ENCODE data around the gene SPIRE1. TPM values are rescaled to one million over a fixed set of nuclear protein-coding genes. Genes with fewer than 3 reads are reported as not detected.

Gene SPIRE1
- polyA plus RNA-seq, 1 donor = 6.7 TPM

DNA sequence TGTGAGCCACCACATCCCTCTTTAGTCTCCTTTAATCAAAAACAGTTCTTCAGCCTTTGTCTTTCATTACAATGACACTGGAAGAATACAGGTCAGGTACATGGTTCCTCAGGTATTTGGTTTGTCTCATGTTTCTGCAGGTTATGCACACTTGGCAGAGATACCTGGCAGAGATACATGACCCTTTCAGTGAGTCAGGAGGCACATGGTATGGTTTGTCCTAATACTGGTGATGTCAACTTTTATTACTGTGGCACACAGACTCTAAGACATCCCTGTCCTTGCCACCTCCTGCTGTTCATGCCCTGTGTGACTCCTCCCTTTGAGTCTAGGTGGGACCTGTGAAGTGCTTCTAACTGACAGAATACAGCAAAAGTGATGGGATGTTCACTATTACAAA, 58.4 kb downstream of the SPIRE1 start:
- no peak for DNase-seq
- Histone ChIP-seq H3K36me3 (ENCODE audit: control insufficient read depth, insufficient read depth, low read length) (no peaks in the 10 kb centered on the region), H3K27me3 (ENCODE audit: control insufficient read depth, insufficient read depth, low read length) (no peaks in the 10 kb centered on the region), H3K4me1 (ENCODE audit: control insufficient read depth, insufficient read depth, low read length) (no peaks in the 10 kb centered on the region), H3K9me3 (ENCODE audit: control insufficient read depth, low read depth, low read length) (no peaks in the 10 kb centered on the region), H3K4me3 (ENCODE audit: low read length) (no peak overlapping the region), H3K27ac (ENCODE audit: low read length) (no peak overlapping the region)

DNA sequence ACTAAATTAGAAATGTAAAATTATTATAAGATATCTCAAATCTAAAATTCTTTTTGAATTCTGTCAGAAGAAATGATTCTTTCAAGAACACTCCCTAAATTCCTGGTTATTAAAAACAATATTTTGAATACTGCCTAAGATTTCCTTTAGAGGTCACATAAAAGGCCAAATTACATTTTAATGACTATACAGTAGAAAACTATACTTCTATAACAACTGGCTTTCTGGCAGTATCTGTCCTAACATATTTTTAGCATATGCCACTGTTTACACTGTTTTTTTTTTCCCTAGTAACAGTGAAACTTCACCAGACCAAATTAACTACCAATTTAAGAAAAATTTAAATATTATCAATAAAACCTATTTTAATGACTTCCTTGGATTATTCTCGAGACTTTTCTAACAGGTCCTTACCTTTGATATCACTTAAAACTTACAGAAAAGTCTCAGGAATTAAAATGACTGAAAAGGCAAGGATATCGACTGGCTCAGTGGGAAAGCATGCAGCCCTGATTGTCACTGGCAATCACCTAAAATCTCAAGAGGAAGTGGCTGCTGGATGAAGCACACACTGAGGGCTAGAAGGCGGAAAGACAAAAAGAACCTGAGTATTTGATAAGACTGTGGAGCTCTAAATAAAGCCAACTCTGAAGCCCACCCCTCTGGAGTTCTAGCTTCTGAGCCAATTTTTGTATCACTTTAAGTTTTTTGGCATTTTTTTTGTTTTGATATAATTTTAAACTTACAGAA, 59.6 kb downstream of the SPIRE1 start:
- WGBS (ENCODE audit: insufficient coverage, low lambda C conversion rate) = 65% methylated on average over 2 of the region's 3 CpGs
- Histone ChIP-seq H3K36me3 (ENCODE audit: control insufficient read depth, insufficient read depth, low read length) (no peaks in the 10 kb centered on the region), H3K27ac (ENCODE audit: low read length) (no peak overlapping the region), H3K9me3 (ENCODE audit: control insufficient read depth, low read depth, low read length) (no peaks in the 10 kb centered on the region), H3K27me3 (ENCODE audit: control insufficient read depth, insufficient read depth, low read length) (no peaks in the 10 kb centered on the region), H3K4me1 (ENCODE audit: control insufficient read depth, insufficient read depth, low read length) (no peaks in the 10 kb centered on the region), H3K4me3 (ENCODE audit: low read length) (no peak overlapping the region)
- no peak for DNase-seq

DNA sequence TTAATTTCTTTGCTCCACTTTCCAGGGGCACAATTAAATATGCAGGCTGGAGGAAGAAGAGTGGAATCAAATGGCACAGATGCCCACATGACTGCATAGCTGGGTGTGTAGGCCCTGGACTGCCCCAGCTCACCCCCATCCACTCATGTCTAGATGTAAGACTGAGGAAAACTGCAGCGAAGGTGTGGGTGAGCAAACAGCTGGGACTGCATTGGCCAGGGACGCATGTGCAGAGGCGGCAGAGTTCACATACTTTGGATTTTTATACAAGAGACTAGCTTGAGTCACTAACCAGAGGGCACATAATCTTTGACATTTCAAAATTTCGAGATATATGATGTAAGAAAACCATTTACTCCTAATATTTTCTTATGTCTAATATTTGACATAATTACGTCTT, 60.1 kb downstream of the SPIRE1 start:
- WGBS (ENCODE audit: insufficient coverage, low lambda C conversion rate) = 93% methylated on average over 2 of the region's 5 CpGs

DNA sequence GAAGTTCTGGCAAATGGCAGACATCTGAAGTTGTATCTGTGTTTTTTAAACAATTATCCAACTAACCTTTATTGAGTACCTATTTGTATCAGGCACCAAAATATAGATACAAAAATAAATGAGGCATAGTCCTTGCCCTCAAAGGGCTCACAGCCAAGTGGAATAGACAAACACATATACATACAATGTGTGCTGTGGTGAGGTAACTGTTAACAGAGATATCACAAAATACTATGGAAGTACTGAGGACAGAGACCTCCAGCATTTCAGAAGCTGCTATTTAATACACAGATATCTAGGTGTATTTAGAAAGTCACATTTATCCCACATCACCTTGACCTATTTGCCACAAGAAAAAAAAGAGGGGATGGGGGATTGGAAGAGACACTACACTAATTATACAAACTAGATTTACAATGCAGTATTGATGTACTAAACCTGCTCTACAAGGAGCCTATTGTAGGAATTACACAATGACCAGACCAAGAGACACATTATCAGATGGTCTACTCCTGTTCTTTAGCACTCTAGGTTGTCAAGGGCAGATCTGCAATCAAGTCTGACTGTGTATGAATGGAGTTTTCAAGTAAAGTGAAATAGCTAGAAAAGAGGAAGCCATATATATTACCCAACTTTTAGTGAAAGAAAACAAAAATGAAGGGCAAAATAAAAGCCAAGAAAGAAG, 62.2 kb downstream of the SPIRE1 start:
- H3K36me3 ChIP-seq (ENCODE audit: control insufficient read depth, insufficient read depth, low read length) = no peaks in the 10 kb centered on the region
- no peak overlapping the region for H3K4me3 ChIP-seq (ENCODE audit: low read length)
- DNase-seq = no peak
- no peaks in the 10 kb centered on the region for H3K4me1 ChIP-seq (ENCODE audit: control insufficient read depth, insufficient read depth, low read length)
- H3K27ac ChIP-seq (ENCODE audit: low read length) = no peak overlapping the region
- H3K27me3 ChIP-seq (ENCODE audit: control insufficient read depth, insufficient read depth, low read length) = no peaks in the 10 kb centered on the region
- no peaks in the 10 kb centered on the region for H3K9me3 ChIP-seq (ENCODE audit: control insufficient read depth, low read depth, low read length)

More for the DNA sequence above, 60.1 kb downstream of the SPIRE1 start:
- H3K4me3 ChIP-seq (ENCODE audit: low read length) = no peak overlapping the region
- H3K27ac ChIP-seq (ENCODE audit: low read length) = no peak overlapping the region
- H3K4me1 ChIP-seq (ENCODE audit: control insufficient read depth, insufficient read depth, low read length) = no peaks in the 10 kb centered on the region
- no peak for DNase-seq
- H3K36me3 ChIP-seq (ENCODE audit: control insufficient read depth, insufficient read depth, low read length) = no peaks in the 10 kb centered on the region
- no peaks in the 10 kb centered on the region for H3K27me3 ChIP-seq (ENCODE audit: control insufficient read depth, insufficient read depth, low read length)
- H3K9me3 ChIP-seq (ENCODE audit: control insufficient read depth, low read depth, low read length) = no peaks in the 10 kb centered on the region

DNA sequence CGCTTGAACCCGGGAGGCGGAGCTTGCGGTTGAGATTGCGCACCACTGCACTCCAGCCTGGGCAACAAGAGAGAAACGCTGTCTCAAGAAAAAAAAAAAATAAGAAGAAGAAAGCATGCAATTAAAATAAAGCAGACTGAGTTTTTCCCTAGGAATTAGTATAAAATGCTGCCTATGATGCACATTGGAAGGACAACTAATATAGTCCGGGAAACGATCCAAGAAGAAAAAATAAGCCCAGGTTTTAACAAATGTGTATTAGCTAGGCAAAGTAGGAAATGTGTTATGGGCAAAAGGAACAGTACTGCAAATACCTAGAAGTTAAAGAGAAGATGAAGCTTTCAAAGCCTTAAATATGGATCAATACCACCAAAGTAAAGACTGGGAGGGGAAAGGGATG, 64.0 kb downstream of the SPIRE1 start:
- Histone ChIP-seq H3K4me1 (ENCODE audit: control insufficient read depth, insufficient read depth, low read length) (no peaks in the 10 kb centered on the region), H3K27ac (ENCODE audit: low read length) (no peak overlapping the region), H3K4me3 (ENCODE audit: low read length) (no peak overlapping the region), H3K36me3 (ENCODE audit: control insufficient read depth, insufficient read depth, low read length) (no peaks in the 10 kb centered on the region), H3K9me3 (ENCODE audit: control insufficient read depth, low read depth, low read length) (no peaks in the 10 kb centered on the region), H3K27me3 (ENCODE audit: control insufficient read depth, insufficient read depth, low read length) (no peaks in the 10 kb centered on the region)
- no peak for DNase-seq
- 92% methylated on average over 2 of the region's 8 CpGs for WGBS (ENCODE audit: insufficient coverage, low lambda C conversion rate)

DNA sequence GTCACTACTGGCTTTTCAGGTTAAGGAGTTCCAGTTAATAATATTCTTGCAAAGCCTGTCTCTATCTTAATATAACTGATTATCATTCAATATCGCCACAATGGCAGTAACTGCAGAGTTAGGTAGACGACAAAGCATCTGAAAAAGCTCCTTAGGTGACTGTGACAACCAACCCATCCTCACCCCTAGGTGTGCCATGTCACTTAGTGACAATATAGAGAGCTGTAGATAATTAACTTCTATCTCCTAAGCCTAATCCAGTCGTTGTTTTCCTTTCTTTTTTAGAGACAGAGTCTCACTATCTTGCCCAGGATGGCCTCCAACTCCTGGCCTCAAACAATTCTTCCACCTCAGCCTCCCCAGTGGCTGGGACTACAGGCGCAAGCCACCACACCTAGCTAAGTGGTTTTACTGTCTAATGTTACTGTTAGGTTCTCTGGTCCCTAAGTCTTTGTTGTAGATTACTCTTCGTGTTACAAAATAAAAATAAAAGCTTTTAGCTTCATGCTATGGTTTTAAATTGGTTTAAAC, 65.2 kb downstream of the SPIRE1 start:
- no peak overlapping the region for H3K27ac ChIP-seq (ENCODE audit: low read length)
- WGBS (ENCODE audit: insufficient coverage, low lambda C conversion rate) = 100% methylated on average over 1 of the region's 5 CpGs
- H3K36me3 ChIP-seq (ENCODE audit: control insufficient read depth, insufficient read depth, low read length) = no peaks in the 10 kb centered on the region
- H3K4me1 ChIP-seq (ENCODE audit: control insufficient read depth, insufficient read depth, low read length) = no peaks in the 10 kb centered on the region
- no peak overlapping the region for H3K4me3 ChIP-seq (ENCODE audit: low read length)
- DNase-seq = no peak
- H3K9me3 ChIP-seq (ENCODE audit: control insufficient read depth, low read depth, low read length) = no peaks in the 10 kb centered on the region
- no peaks in the 10 kb centered on the region for H3K27me3 ChIP-seq (ENCODE audit: control insufficient read depth, insufficient read depth, low read length)

DNA sequence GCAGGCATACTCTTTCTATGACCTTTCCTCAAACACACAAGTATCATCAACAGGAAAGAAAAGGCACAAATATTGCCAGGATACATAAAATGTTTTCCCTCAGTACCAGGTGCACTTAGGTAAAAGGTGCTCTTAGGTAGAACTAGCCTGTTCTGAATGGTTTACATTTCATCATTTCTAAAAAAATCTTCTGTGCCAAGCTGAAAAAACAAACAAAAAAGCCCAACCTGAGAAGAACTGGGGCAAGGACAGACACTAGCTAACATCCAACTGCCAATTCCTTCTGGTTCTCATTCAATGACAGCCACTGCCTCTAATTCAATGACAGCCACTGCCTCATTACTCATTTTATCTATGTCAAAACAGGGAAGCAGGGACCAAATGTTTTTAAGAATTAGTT, 68.5 kb downstream of the SPIRE1 start:
- Histone ChIP-seq H3K4me3 (ENCODE audit: low read length) (no peak overlapping the region), H3K27ac (ENCODE audit: low read length) (no peak overlapping the region), H3K36me3 (ENCODE audit: control insufficient read depth, insufficient read depth, low read length) (no peaks in the 10 kb centered on the region), H3K9me3 (ENCODE audit: control insufficient read depth, low read depth, low read length) (no peaks in the 10 kb centered on the region), H3K27me3 (ENCODE audit: control insufficient read depth, insufficient read depth, low read length) (no peaks in the 10 kb centered on the region), H3K4me1 (ENCODE audit: control insufficient read depth, insufficient read depth, low read length) (no peaks in the 10 kb centered on the region)
- no peak for DNase-seq

DNA sequence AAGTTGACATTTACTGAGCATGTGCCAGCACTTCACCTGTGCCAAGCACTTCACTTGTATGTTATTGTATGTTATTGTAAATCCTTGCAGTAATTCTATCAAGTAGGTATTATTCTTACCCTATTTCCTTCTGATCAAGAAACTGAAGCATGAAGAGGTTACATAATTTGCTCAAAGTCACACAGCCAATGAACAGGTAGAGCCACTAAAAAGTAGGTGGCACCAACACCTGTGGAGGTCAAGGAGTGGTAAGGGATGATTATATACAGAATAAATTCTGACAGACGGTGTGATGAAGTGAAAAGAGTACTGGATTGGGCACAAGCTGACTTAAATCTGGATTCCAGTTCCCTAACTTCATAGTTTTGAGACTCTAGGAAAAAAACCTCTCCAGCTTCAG, 71.0 kb downstream of the SPIRE1 start:
- Histone ChIP-seq H3K4me3 (ENCODE audit: low read length) (no peak overlapping the region), H3K27me3 (ENCODE audit: control insufficient read depth, insufficient read depth, low read length) (no peaks in the 10 kb centered on the region), H3K9me3 (ENCODE audit: control insufficient read depth, low read depth, low read length) (no peaks in the 10 kb centered on the region), H3K36me3 (ENCODE audit: control insufficient read depth, insufficient read depth, low read length) (no peaks in the 10 kb centered on the region), H3K4me1 (ENCODE audit: control insufficient read depth, insufficient read depth, low read length) (no peaks in the 10 kb centered on the region), H3K27ac (ENCODE audit: low read length) (no peak overlapping the region)
- WGBS (ENCODE audit: insufficient coverage, low lambda C conversion rate) = no CpG with 5 or more reads among the region's 1 CpG
- DNase-seq = no peak

DNA sequence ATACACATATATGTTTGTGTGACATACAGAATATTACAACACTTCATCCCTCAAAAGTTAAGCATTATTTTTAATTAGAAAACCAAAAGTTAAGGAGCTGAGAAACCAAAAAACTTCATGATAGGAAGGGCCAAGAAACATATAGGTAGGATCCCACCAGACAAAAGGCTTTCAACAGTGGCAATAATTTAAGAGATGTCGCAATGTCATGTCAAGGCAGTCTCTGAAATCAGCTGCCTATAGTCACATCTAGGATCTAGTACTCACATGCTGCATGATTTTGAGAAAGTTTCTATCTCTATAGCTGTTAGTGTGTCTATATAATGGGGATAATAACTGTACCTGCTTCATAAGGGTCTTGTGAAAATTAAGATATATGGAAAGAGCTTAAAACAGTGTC, 72.7 kb downstream of the SPIRE1 start:
- no peak for DNase-seq
- no peak overlapping the region for H3K27ac ChIP-seq (ENCODE audit: low read length)
- no peaks in the 10 kb centered on the region for H3K36me3 ChIP-seq (ENCODE audit: control insufficient read depth, insufficient read depth, low read length)
- no peaks in the 10 kb centered on the region for H3K4me1 ChIP-seq (ENCODE audit: control insufficient read depth, insufficient read depth, low read length)
- no peak overlapping the region for H3K4me3 ChIP-seq (ENCODE audit: low read length)
- no peaks in the 10 kb centered on the region for H3K9me3 ChIP-seq (ENCODE audit: control insufficient read depth, low read depth, low read length)
- H3K27me3 ChIP-seq (ENCODE audit: control insufficient read depth, insufficient read depth, low read length) = no peaks in the 10 kb centered on the region
- 100% methylated on average over 1 of the region's 1 CpG for WGBS (ENCODE audit: insufficient coverage, low lambda C conversion rate)

DNA sequence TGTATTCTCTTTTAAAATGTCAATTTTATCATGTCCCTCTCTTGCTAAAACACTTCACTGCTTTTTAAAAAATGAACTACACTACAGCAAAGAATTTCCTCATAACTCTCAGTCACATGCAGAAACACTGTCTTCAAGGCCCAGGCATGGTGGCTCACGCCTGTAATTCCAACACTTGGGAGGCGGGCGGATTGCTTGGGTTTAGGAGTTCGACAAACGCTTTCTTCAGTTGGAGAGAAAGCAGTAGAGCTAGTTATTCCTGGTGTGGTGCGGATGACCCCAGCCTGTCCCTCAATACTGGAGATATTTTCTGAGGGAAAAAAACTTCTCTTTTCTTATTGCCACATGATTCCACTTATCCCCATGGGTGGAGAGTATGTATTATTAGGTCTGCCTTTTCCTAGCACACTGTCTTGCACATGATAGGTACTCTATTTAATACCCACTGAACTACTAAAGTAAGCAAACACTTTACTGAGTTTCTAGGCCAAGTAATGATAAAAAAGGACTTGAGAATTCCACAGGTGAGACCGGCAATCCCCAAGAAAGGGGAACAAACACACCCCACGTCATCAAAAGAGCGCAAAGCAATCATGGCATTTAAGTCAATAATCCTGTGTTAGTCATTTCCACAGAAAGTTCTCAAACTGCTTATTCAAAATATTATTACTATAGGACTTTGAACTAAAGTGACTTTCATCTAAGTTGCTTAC, 77.1 kb downstream of the SPIRE1 start:
- H3K36me3 ChIP-seq (ENCODE audit: control insufficient read depth, insufficient read depth, low read length) = no peaks in the 10 kb centered on the region
- DNase-seq = peak in 1 of 2 donors; percentile 10
- no peak overlapping the region for H3K4me3 ChIP-seq (ENCODE audit: low read length)
- no peak overlapping the region for H3K27ac ChIP-seq (ENCODE audit: low read length)
- no peaks in the 10 kb centered on the region for H3K4me1 ChIP-seq (ENCODE audit: control insufficient read depth, insufficient read depth, low read length)
- H3K9me3 ChIP-seq (ENCODE audit: control insufficient read depth, low read depth, low read length) = no peaks in the 10 kb centered on the region
- no CpG with 5 or more reads among the region's 9 CpGs for WGBS (ENCODE audit: insufficient coverage, low lambda C conversion rate)
- H3K27me3 ChIP-seq (ENCODE audit: control insufficient read depth, insufficient read depth, low read length) = no peaks in the 10 kb centered on the region
